Epidermal melanocyte (primary cell): Measurements from ENCODE around the gene SLC18A2.
"Not testable (repeated sequence)": the region's sequence is repeated elsewhere in the genome, so short reads cannot be mapped to it uniquely, and the experiment has no call there.

Experiments
- DNase-seq: peaks from one replicate; pipeline ENCODE4 v3.0.0; 2011; ENCODE audit warnings: low spot score; ENCODE audit not compliant: insufficient read length

The SLC18A2 gene

GRCh38 chr10:117262291-117262902, 21.5 kb downstream of the SLC18A2 start:
- no peak for DNase-seq

DNA sequence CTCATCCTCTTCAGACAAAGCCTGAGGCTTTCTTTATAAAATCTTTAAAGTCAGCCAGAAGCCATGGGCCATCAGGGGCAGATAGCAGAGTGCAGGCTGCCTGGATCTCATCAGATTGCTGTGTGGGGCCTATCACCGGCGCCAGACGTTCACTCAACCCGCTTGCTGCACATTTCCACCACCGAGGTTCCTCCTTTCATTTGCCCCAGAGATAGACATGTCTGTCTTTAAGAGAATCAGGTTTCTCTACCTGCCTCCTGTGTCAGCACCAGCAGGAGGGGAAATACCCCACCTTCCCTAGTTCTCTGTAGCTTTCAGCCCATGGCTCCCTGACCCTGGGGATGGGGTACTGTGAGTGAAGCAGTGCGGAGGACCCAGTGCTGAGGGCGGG, 22.0 kb downstream of the SLC18A2 start:
- DNase-seq = no peak

DNA sequence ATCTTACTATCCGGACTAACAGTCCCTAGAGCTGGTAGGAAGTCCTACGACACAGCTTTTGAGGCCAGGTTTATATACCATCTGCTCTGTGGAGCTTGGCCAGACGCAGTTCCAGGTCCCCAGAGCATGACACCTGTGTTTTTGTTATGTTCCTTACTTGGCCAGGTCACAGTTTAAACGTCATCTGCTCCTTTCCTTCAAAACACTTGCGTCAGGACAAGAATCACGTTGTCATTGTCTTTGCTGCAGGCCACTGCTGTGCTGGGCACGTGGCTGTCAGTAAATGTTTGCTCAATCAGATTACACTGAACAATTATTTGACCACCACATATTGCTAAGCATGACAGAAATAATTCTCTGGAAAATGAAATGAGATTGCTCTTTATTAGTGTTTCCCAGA, 23.9 kb downstream of the SLC18A2 start:
- DNase-seq = no peak

DNA sequence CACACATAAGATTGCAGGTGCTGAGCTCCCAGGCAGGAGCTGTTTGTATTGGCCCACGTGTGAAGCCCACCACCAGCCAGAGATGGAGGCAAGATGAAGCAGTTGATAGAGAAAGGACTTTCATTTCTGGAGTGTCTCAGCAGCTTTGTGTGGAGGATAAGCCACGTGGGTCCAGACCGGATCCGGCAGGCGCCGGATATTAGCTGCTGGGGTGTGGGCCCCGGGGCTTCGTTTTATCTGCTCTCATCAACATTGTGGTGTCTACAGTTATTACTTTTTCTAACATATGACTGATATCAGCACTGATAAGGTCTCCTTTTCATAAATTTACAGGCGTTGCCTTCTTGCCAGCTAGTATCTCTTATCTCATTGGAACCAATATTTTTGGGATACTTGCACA, 25.5 kb downstream of the SLC18A2 start:
- DNase-seq = no peak

- no peak for DNase-seq
Measured at GRCh38 chr10:117266812-117267211, 25.9 kb downstream of the SLC18A2 start.

- no peak for DNase-seq
Measured at GRCh38 chr10:117268258-117268657, 27.3 kb downstream of the SLC18A2 start.

DNA sequence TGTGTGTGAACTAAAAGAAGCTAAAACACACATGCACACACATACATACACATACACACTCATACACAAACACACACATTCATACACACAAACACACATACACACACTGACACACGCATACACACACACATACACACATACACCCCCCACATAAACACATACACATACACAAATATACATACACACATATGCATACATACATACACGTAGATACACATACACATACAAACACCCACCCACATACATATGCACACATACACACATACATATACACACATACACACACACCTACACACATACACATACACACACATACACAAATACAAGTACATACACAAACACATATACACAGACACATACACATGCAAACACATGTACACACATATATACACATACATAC, 28.0 kb downstream of the SLC18A2 start:
- DNase-seq = no peak

DNA sequence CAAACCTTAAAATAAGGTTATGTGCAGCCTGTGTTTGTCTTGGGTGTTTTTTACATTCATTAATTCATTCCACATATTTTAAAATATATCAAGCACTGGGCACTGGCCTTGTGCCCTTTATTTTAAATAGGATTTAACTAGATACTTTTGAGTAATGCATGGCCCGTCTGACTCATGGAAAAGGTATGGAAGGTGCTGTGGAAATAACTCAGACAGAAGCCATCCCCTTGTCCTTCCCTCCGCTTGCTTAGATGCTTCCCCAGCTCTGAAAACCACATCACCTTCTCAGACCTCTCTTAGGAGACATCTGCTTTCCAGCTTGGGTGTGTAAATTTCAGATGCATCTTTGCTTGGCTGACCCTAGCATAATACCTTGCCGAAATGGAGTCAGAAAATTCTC, 30.5 kb downstream of the SLC18A2 start:
- DNase-seq = no peak

DNA sequence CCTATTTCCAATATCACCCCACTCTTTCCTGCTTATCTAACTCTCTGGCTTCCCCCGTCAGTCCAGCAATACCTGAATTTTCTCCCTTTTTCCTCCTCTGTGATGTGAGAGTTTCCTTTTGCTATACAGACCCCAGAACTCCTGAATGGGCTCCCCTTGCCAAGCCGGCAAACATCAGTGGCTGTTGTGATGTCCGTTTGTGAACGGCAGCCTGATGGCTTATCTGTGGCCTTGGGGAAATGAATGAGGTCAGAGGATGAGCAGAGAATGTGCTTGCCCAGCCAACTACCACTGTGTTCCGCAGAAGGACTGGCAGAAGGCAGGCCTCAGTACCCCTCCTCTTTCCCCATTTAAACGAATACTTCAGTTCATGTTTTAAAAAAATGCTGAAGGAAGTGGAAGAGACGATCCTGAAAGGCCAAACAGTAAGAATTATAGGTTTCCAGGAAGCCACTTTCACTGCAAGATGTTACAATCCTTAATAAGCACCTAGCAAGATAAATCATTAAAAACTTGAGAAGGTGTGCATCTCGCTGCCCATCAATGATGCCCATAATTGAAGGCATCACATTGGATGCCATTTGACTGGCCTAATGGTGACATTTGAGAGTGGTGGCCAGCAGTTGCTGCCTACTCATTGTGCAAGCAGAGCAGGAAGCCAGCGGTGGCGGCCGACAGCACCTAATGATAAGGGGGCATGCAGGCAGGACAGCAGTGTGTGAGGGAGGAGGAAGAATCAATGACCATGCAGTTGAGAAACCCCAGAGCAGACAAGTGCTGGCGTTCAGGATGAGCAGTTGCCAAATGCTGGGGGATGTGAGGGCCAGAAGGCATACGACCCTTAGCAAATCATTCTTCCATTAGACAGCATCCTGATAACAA, 31.5 kb downstream of the SLC18A2 start:
- DNase-seq = no peak

- DNase-seq = no peak
Measured at GRCh38 chr10:117273980-117274379, 33.1 kb downstream of the SLC18A2 start.

DNA sequence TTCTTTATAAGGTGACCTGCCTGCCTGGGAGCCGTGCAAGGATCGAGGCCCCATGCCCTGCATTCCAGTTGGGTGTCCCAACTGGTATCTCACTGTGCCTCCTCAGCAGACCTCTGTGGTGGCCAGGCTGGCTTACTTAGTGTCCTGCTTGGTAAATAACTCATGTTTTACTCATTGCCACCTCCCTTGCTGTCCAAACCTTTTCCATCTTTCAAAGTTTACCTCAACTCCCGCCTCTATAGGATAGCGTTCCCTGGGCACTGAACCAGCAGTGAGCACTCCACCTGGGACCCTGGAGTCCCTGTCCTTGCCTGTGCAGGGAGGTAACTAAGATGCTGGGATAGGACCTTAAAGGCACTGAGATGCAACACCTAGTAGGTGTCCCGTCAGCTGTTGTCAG, 33.6 kb downstream of the SLC18A2 start:
- no peak for DNase-seq

GRCh38 chr10:117275121-117275520, 34.2 kb downstream of the SLC18A2 start:
- no peak for DNase-seq

DNA sequence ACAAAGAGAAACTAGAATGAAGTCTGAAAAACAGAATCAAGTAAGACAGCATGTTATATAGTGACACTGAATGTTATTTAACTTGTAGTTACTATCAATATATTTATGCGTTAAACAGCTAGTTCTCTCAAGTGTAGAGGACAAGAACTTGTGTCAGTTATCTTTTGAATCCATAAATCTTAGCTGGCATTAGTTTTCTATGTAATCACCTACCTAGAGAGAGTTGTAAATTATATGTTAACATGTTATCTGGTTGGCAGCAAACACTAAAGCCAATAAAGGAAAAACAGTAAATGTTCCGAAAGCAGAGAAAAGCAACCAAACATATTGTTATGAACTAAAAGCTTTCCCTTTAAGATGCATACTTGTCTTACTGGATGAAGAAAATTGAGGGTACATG, 36.8 kb downstream of the SLC18A2 start:
- no peak for DNase-seq

DNA sequence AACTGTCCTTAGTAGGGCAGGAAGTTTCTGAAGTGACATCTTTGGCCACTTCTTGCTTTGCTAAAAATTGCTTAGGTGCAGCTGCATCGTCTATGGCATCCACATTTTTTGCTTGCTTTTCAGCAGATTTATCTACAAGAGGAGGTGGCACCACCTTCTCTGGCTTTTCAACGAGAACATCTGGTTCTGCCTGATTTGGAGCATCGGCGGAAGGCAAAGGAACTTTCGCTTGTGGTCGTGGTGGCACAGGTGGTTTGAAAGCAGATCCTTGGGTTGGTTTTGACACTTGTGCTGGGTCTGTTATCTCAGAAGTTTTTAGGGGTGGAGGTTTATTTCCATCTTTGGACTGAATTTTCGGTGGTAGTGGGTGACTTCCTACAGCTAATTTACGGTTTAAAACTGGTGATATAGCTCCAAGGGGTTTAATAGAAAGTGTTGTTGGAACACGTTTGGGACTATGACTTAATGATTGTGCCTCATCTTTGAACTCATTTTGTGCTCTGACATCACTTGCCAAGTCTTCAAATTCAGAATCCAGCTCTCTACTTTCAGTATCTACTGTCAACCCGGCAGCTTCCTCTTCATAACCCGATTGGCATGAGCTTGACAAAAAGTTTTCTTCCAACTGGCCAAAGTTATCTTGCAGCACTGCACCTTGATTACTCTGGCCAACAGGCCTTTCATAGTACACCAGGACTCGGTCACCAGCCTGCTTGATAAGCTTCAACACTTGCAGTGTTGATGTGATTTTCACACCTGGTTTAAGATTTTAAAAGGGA, 44.0 kb downstream of the SLC18A2 start:
- DNase-seq = no peak

DNA sequence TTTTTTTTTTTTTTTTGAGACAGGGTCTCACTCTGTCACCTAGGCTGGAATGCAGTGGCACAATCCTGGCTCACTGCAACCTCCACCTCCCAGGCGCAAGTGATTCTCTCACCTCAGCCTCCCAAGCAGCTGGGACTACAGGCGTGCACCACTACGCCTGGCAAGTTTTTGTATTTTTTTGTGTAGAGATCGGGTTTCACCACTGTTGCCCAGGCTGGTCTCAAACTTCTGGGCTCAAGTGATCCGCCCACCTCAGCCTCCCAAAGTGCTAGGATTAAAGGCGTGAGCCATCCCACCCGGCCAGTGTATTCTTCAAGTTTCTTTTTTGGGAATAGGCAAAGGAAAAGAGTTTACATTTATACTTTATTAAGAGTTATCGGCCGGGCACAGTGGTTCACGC, 50.0 kb downstream of the SLC18A2 start:
- not testable (repeated sequence) for DNase-seq

- no peak for DNase-seq
Measured at GRCh38 chr10:117294039-117294645, 53.2 kb downstream of the SLC18A2 start.

- DNase-seq = no peak
Measured at GRCh38 chr10:117294735-117295134, 53.8 kb downstream of the SLC18A2 start.

DNA sequence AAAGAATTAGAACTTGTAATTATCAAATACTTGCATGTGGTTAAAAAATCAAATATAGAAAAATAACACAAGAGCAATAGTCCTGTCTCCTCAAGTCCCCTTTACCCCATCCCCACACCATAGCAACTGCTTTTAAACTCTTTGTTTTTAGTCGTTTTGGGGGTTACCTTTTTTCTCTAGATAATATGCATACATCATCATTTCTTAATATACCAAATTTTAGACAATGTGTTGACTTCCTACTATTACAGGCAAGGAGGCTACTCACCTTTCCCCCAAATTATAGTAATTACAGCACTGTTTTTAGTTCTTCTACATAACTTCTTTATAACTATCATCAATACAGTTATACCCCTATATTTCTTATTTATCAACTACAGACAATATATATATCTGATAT, 57.3 kb downstream of the SLC18A2 start:
- no peak for DNase-seq

GRCh38 chr10:117299435-117299834, 58.5 kb downstream of the SLC18A2 start:
- DNase-seq = no peak

GRCh38 chr10:117300671-117301070, 59.8 kb downstream of the SLC18A2 start:
- no peak for DNase-seq

- DNase-seq = not testable (repeated sequence)
Measured at GRCh38 chr10:117303451-117303850, 62.5 kb downstream of the SLC18A2 start.

- DNase-seq = no peak
Measured at GRCh38 chr10:117306674-117307073, 65.8 kb downstream of the SLC18A2 start.
